ENCODE results near the gene GASK1B. TPM values are rescaled to one million over a fixed set of nuclear protein-coding genes. Genes with fewer than 3 reads are reported as not detected.

GASK1B gene
- total and polyA plus RNA-seq, 3 donors from 2014 or later: 19.3 to 24.0 (median 19.8) TPM

DNA sequence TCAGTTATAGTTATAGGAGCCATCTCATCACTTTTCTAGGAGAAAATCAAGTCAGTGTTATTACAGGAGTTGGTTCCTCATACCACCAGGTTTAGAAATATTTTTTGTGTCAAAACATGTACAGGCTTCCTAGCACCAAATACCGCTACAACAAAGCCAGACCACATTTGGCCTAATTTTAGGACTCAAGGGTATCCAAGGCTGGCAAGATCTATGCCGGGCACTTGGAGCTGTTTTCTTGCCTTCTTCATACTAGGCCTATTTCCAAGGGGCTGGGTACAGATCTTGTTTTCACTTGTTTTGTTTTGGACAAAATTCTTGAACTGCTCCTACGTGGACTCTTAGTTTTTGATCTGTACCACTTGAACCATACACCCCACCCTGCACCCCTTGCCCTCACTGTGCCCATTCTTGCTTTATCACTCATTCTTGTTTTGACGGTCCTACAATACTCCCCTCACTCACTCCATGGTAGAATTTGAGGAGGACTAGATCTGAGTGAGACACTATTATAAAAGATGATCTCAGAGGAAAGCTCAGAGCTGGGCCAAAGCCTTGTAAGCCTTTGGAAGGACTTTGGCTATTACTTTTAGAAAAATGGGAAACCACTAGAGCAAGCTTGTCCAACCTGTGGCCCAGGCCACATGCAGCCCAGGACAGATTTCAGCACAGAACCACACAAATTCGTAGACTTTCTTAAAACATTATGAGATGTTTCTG is 19.8 kb upstream of the GASK1B start:
- WGBS, 2 donors: 89 to 94% methylated on average over 5 of the region's 5 CpGs
- intact Hi-C loops (cut with DNase I; ENCODE audit: low total_unique reads): no loop called here
- Histone ChIP-seq H3K9me3 (no peaks in the 10 kb centered on the region), H3K27me3 (no peaks in the 10 kb centered on the region), H3K27ac (no peak overlapping the region), H3K36me3 (ENCODE audit: low read depth, missing control alignments) (no peaks in the 10 kb centered on the region), H3K4me3 (no peak overlapping the region), H3K4me1 (no peaks in the 10 kb centered on the region)
- DNase-seq: no peak
- TF ChIP-seq, protein P1, sequence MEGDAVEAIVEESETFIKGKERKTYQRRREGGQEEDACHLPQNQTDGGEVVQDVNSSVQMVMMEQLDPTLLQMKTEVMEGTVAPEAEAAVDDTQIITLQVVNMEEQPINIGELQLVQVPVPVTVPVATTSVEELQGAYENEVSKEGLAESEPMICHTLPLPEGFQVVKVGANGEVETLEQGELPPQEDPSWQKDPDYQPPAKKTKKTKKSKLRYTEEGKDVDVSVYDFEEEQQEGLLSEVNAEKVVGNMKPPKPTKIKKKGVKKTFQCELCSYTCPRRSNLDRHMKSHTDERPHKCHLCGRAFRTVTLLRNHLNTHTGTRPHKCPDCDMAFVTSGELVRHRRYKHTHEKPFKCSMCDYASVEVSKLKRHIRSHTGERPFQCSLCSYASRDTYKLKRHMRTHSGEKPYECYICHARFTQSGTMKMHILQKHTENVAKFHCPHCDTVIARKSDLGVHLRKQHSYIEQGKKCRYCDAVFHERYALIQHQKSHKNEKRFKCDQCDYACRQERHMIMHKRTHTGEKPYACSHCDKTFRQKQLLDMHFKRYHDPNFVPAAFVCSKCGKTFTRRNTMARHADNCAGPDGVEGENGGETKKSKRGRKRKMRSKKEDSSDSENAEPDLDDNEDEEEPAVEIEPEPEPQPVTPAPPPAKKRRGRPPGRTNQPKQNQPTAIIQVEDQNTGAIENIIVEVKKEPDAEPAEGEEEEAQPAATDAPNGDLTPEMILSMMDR (IDR thresholded peaks at IDR 0.05): no peak
- no peak for TF ChIP-seq POLR2A (IDR thresholded peaks at IDR 0.05)

DNA sequence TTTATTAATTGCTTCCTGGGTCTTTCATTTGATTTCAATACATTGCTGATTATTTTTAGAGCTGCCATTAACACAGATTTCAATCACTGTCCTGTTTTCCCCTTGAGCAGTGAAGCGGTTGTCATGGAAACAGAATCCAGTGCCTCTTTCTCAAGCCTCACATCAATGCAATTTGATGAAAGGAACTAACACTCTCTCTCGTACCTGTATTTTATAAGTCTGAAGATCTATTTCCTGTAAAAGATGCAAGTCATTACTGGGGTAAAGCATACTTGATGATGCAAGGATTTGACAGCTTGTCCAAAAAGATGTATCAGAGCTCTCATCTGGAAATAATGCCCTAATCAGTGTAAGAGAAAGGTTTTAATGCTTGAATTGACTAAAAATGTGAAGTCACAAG is 17.9 kb upstream of the GASK1B start:
- Histone ChIP-seq H3K4me3 (no peak overlapping the region), H3K9me3 (no peaks in the 10 kb centered on the region), H3K27ac (no peak overlapping the region), H3K36me3 (ENCODE audit: low read depth, missing control alignments) (no peaks in the 10 kb centered on the region), H3K4me1 (no peaks in the 10 kb centered on the region), H3K27me3 (no peaks in the 10 kb centered on the region)
- TF ChIP-seq, protein P1 (IDR thresholded peaks at IDR 0.05): no peak
- no peak for TF ChIP-seq POLR2A (IDR thresholded peaks at IDR 0.05)
- DNase-seq: no peak
- WGBS, 2 donors: 93% methylated on average over 2 of the region's 2 CpGs
- intact Hi-C loops (cut with DNase I; ENCODE audit: low total_unique reads): no loop called here

DNA sequence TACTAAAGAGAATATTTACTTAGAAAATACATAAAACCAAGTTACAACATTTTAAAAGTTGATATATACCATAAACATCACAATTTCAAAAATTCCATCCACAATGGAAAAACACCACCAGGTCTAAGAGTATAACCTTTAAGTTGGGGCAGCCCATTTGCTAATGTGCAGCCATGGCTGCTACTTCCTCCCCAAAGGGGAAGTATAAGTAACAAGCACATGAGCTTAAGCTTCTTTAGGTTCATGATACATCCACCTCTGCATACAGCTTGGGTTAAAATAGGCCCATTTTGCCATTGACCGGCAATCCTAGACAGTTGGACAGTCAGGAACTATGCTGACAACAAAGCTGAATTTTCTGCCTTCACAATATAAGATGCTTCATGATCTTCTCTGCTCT is 16.6 kb upstream of the GASK1B start:
- no peak overlapping the region for H3K4me3 ChIP-seq
- no peak for DNase-seq
- WGBS, 2 donors: 94 to 100% methylated on average over 1 of the region's 1 CpG
- H3K9me3 ChIP-seq: no peaks in the 10 kb centered on the region
- intact Hi-C loops (cut with DNase I; ENCODE audit: low total_unique reads): no loop called here
- H3K27me3 ChIP-seq: no peaks in the 10 kb centered on the region
- no peaks in the 10 kb centered on the region for H3K4me1 ChIP-seq
- no peaks in the 10 kb centered on the region for H3K36me3 ChIP-seq (ENCODE audit: low read depth, missing control alignments)
- no peak overlapping the region for H3K27ac ChIP-seq
- TF ChIP-seq, protein P1 (IDR thresholded peaks at IDR 0.05): no peak
- TF ChIP-seq POLR2A (IDR thresholded peaks at IDR 0.05): no peak

DNA sequence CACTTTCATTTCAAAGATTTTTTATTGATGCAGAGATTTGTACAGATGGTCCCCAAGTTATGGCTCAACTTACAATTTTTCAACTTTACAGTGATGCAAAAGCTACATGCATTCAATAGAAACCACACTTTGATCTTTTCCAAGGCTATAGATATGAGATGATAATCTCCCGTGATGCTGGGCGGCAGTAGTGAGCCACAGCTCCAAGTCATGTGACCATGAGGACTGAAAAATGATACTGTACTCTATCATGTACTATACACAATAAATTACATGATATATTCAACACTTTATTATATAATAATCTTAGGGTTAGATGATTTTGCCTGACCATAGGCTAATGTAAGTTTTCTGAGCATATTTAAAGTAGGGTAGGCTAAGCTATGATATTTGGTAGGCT is 14.0 kb upstream of the GASK1B start:
- Histone ChIP-seq H3K36me3 (ENCODE audit: low read depth, missing control alignments) (no peaks in the 10 kb centered on the region), H3K27me3 (no peaks in the 10 kb centered on the region), H3K27ac (no peak overlapping the region), H3K9me3 (no peaks in the 10 kb centered on the region), H3K4me3 (no peak overlapping the region), H3K4me1 (no peaks in the 10 kb centered on the region)
- 61 to 79% methylated on average over 2 of the region's 2 CpGs for WGBS, 2 donors
- intact Hi-C loops (cut with DNase I; ENCODE audit: low total_unique reads): no loop called here
- no peak for DNase-seq
- TF ChIP-seq POLR2A (IDR thresholded peaks at IDR 0.05): no peak
- TF ChIP-seq, protein P1 (IDR thresholded peaks at IDR 0.05): no peak

DNA sequence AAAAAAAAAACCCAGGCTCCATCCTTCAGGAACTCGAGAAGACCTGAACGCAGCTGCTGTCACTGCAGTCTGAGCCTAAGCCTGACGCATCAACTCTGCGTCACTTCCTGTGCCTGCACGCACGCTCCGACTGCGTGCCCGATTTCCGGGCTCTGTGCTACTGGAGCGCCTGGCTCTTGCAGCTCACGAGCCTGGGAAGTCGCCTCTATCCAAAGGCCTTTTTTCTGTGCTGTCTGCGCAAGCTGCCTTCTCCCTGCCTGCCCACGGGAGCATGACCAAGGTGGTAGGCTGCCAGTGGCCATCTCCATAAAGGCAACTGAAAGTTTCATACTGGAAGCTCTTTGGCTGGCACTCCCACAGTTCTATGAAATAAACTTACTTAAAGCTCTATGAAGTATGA is 9.9 kb upstream of the GASK1B start:
- no peak overlapping the region for H3K27ac ChIP-seq
- intact Hi-C loops (cut with DNase I; ENCODE audit: low total_unique reads): no loop called here
- no peak for TF ChIP-seq POLR2A (IDR thresholded peaks at IDR 0.05)
- TF ChIP-seq, protein P1 (IDR thresholded peaks at IDR 0.05): no peak
- H3K4me3 ChIP-seq: peak overlapping the region; percentile 1 to 47
- no peaks in the 10 kb centered on the region for H3K4me1 ChIP-seq
- H3K27me3 ChIP-seq: no peaks in the 10 kb centered on the region
- H3K36me3 ChIP-seq (ENCODE audit: low read depth, missing control alignments): no peaks in the 10 kb centered on the region
- peak; percentile 79 for DNase-seq
- 68 to 79% methylated on average over 14 to 15 of the region's 15 CpGs for WGBS, 2 donors
- no peaks in the 10 kb centered on the region for H3K9me3 ChIP-seq

Data from testis (tissue), 3 donors.